HG02870 (cell line): Measurements from ENCODE around the gene GNA14.
"Not testable (repeated sequence)": the region's sequence is repeated elsewhere in the genome, so short reads cannot be mapped to it uniquely, and the experiment has no call there.

Experiments
- ATAC-seq: cut with Tn5 transposase; IDR thresholded peaks from one replicate; pipeline ENCODE4 v1.9.1; 2021; ENCODE audit warnings: mild to moderate bottlenecking, moderate library complexity; ENCODE audit not compliant: unreplicated experiment

GNA14 gene

DNA sequence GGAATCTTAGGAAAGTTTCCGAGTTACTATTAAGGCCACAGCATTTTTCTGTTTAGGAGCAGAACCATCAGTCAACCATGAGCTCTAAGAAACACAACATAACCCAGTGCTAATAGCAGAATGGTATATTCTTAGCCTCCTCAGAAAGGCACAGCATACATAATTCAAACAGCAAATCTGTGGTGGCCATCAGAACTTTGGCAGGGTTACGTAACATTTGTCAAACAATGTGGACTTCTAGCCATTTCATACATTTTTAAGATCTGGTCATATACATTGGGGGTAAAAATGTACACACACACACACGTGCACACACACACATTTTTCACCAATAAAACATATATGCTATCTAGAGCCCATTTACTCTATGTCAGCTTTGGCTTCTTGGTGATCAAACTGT lies 225.2 kb downstream of the GNA14 start:
- no peak for ATAC-seq

DNA sequence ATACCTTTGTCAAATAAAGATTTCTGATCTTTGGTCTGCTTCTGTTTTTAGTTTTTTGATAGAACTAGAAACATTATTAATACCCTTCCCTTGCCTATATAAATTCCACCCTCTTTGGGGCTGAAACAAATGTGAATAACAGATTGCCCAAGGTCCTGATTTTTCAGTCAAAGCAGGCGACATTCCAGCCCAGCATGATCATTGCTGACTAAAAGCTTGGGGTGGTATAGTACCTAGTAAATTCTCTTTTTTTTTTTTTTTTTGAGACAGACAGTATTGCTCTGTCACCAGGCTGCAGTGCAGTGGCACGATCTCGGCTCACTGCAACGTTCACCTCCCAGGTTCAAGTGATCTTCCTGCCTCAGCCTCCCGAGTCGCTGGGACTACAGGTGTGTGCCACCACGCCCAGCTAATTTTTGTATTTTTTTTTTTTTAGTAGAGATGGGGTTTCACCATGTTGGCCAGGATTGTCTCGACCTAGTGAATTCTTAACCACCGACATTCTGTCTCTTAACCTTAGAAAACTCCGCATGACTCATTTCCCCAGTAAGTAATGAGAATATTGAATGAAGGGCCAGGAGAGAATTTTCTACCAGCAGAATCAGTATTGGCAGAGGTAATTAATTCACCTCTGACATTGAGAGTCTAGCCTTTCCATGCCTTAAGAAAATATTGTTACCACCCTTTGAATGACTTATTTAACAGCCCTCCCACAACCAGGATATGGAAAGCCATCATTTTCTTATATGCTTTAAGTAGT lies 226.4 kb downstream of the GNA14 start:
- no peak for ATAC-seq

DNA sequence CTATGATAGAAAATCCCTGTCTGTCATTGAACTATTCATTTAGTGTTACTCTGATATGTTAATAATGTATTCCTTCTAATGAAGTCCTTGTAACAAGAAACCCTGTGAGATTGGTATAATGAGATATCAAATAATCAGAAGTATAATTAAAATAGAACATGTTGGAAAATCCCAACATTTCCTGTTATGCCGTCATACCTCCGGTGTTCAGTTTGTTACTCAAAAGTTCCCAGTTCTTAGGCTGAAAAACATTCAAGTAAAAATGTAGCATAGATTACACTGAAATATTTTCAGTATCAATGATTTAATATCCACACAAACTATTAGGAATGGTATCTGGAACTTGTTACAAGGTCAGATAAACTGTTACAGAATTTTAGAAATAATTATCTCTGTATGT lies 227.5 kb downstream of the GNA14 start:
- ATAC-seq: no peak

DNA sequence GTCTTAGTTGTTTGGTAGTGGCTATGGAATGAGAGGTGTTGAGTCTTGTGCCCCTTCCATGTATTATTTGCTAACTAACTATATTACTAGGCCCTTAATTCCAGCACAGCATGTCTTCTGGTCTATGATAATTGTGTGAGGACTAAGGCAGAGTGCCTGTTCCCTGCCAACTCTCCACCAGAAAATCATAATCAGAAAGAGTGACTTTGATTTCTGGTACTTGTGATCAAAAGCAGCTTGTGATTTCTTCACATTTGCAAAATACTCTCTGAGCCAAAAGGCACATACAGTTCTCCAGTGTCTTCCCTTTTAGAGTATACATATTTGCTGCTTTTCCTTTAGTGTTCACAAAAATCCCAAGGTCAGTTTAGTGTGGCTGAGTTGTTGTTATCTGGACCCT lies 229.9 kb downstream of the GNA14 start:
- ATAC-seq: no peak

DNA sequence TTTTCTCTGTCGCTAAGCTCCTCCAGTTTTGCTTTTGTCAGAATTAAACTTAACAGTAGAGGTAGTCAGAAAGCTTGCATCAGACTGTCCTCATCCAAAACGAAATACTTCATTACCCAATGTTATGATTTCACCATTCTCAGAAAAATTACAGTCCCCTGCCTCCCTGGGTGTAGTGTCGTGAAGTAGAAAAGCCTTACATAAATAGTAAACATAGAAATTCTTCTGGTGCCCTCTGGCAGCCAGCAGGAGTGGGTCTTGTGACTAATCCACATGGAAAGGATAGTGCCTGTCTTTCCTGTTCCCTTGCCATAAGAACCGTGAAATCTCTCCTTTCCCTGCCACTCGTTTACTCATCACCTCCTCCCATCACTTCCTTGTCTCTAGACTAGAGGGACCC lies 230.6 kb downstream of the GNA14 start:
- no peak for ATAC-seq

DNA sequence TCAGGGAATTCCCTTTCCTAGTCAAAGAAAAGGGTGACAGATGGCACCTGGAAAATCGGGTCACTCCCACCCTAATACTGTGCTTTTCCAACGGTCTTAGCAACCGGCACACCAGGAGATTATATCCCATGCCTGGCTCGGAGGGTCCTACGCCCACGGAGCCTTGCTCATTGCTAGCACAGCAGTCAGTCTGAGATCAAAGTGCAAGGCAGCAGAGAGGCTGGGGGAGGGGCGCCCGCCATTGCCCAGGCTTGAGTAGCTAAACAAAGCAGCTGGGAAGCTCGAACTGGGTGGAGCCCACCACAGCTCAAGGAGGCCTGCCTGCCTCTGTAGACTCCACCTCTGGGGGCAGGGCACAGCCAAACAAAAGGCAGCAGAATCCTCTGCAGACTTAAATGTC lies 239.6 kb downstream of the GNA14 start:
- not testable (repeated sequence) for ATAC-seq

DNA sequence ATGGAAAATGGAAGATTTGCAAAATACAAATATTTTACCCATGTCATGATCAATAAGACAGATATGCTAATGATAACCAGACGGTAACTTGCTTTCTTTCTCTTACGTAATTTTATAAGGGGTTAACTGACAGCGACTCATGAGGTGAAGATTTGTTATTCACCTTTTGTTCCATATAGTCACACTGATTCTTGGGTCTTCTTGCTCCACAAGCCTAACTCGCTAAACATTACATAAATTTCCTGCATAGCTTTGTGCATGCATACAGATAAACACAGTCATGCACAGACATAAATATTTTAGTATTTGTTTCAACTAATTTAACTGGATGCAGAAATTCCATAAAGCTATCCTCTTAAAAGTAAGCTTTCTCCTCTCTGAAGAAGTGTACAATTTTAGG lies 244.9 kb downstream of the GNA14 start:
- no peak for ATAC-seq

DNA sequence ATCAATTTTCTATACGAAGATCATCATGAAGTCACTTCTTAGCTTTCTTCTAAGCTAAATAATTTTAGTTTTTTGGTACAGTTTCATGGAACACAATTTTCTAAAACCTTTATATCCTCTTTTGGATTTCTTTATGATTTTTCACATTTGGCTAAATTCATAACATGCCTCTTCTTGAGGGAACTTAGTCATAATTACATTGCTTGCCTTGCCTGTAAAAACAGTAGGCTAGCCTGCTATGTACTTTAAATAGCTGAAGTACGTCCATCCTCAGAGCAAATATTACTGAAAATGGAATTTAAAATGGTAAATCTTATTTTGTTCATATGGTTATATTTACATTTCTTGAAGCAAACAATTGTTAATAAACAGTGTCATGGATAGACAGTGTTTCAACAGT lies 245.8 kb downstream of the GNA14 start:
- ATAC-seq: no peak

DNA sequence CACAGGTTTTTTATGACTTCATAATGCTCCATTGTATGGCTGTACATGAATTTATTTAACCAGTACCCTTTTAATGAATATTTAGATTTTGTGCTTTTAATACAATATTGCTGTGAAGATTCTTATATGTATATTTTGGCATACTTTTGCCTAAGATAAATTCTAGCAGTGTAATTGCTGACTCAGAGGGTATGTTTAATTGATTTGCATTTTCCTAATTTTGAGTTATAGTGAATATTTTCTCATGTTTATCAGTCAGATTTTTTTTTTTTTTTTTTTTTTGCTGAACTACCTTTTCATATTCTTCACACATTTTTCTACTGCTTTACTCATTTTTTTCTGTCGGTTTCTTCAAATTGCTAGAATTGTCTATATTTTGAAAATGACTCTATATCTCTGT lies 248.2 kb downstream of the GNA14 start:
- no peak for ATAC-seq

DNA sequence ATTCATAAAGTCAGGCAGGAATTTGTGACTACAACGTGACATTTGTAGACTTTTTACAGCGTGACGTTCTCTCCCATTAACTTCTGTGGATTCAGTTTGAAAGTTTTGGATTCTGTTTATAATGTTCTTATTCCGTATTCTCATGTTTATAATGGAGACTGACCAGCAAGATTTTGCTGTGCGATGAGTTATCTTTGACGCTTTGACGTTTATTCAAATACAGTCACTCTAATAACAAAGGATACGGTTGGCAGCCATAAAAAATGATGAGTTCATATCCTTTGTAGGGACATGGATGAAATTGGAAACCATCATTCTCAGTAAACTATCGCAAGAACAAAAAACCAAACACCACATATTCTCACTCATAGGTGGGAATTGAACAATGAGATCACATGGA lies 249.5 kb downstream of the GNA14 start:
- ATAC-seq: not testable (repeated sequence)

DNA sequence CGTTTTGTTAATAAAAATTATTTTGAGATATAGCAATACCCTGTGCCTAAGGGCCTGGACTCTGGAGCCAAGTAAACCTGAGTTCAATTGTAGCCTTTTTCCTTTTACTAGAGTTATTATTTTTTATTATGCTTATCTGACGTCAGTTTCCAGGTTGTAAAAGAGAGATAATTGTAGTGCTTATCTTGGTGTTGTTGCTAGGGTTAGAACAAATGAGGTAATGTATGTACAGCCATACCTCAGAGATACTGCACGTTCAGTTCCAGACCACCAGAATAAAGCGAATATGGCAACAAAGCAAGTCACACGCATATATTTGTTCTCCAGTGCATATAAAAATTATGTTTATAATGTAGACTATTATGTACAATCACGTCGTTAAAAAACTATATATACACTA lies 255.8 kb downstream of the GNA14 start:
- ATAC-seq: no peak

DNA sequence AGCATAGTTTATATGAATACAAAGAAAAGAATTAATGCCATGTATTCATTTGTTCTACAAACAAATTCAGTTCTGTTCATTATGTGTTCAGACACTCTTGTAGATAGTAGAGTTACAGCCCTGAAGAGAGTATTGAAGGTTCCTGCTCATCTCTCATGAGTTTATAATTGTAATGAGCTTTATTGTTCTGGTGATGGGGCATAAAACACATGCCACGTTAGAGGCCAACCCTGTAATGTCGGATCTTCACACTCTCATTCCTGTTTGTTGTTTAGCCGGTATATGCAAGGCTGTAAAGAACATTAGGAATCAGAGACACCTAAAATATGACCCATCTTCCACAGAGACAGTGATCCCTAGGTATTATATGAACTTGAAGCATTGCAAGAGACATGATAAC lies 256.3 kb downstream of the GNA14 start:
- no peak for ATAC-seq

DNA sequence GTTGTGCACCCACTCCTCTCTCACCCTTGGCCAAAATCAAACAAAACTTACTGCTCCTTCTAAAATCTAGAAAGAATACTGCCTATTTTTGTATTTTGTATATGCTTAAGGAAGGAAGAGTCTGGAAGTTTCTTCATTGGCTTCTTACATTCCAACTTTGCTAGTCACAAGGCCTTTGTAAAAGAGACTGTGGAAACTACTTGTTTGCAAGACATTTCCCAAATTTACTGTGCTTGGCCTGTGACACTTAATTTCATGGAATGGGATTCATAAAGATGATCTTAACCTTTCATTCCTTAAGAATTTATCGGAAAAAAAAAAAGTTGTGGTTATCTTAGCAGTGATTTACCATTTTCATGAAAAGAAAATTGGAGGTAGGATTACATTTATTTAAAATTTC lies 261.9 kb downstream of the GNA14 start:
- no peak for ATAC-seq

DNA sequence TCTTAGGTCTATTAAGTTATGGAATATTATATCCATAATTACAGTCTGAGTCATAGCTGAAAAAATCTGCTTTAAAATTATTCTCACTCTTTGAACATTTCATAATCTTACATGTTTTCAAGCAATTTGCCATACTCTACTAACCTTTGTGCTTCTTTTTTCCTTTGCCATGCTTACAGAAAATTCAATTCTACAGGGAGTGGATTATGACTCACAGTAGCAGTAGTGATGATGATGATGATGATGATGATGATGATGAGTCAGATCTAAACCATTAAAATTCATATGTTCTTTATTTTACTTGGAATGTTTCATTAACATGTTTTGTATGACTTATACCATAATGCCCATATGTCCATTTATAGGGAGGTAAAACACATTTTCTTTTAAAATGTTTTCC lies 263.7 kb downstream of the GNA14 start:
- no peak for ATAC-seq

DNA sequence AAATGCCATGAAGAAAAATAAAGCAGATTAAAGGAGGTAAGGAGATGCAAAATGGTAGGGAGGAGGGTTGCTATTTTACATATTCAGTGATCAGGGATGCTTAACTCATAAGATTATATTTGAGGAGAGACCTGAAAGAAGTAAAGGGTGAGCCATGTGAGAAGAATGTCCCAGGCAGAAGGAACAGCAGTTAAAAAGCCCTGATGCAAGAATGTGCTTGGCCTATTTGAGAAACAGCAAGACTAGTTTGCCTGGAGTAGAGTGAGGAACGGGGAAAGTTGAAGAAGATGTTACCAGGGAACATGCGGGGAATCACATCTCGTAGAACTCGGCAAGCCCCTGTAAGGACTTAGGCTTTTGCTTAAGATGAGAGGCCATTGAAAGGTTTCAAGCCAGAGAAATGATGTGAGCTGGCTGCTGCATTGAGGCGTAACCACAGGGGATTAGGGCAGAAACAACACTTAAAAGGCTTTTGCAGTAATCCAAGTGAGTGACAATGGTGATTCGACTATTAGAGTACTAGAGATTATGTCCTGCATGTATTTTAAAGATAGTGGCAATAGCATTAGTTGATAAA lies 272.1 kb downstream of the GNA14 start:
- no peak for ATAC-seq

DNA sequence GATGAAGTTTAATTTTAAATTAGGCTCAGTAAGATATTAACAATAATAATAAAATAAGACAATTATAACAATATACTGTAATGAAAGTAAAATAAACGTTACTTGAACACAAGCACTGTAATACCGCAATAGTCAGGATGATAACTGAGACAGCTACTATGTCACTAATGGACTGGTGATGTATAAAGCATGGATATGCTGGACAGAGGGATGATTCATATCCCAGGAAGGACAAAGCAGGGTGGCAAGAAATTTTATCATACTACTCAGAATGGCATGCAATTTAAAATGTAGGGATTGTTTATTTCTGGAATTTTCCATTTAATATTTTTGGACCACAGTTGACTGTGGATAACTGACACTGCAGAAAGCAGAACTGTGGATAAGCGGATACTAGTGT lies 273.9 kb downstream of the GNA14 start:
- no peak for ATAC-seq
